HG02588 (cell line): Measurements from ENCODE around the gene KRT12.

ENCODE experiments used
- ATAC-seq: cut with Tn5 transposase; IDR thresholded peaks from one replicate; pipeline ENCODE4 v1.9.1; 2021; ENCODE audit warnings: mild to moderate bottlenecking, moderate library complexity; ENCODE audit not compliant: unreplicated experiment

Gene KRT12

DNA sequence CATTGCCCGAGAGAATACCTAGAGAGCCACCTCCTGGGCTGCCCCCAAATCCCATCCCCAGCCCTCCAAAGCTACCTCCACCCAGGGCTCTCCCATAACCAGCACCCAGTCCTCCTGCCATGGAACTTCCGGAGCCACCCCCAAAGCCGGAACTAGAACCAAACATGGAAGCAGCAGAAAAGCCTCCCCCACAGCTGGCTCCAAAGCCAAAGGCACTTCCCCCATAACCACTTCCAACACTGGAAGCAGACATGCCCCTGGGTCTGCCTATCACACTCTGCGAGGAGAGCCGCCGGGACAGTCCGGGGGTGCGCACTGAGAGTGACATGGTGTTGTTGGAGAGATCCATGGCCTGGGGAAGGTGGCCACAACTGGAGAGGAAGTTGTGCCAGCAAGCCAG is at the start of gene KRT12:
KRT12 (minus strand) TSS at position 386 of the 400 bp plus-strand sequence; CDS start at position 349, 37 bp downstream.
- ATAC-seq: no peak

DNA sequence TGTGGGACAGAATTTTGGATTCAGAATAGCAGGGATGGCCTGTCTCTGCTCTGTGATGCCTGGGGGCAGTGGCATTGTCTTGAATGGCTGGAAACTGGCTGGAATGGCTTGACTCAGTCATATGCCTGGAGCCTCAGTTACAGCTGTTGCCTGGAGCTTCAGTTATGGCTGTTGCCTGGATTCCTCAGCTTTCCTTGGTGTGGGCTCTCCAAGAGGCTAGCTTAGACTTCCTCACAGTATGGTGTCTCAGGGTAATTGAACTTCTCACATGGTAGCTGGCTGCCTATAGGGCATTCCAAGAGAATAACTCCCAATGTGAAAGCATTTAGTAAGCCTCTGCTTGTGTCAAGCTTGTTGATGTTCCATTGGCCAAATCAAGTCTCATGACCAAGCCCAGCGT is 49.3 kb upstream of the KRT12 start:
- no peak for ATAC-seq

DNA sequence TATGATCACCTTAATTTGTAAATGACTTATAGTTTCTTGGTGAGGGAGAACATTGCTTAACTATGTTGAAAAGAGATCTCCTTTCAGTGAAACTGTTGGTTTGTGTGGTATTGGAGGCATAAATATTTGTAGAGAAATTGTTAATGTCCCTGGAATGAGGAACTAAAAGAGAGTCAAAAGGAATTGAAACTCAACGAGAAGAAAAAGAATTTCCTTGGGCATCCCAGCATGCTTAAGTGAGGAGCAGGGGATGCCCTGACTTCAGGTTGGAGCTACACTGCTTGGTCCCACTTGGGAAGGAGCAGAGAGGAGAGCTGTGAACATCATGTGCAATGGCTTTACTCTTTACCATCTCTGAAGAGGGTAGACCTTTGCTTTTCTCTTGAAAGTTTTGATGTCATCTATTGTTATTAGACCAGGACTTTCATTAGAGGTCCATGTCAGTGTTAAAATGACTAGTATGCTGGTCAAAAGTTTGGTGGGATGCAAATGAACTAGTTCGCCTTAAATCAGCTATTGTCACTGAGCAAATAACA is 48.8 kb upstream of the KRT12 start:
- ATAC-seq: no peak

DNA sequence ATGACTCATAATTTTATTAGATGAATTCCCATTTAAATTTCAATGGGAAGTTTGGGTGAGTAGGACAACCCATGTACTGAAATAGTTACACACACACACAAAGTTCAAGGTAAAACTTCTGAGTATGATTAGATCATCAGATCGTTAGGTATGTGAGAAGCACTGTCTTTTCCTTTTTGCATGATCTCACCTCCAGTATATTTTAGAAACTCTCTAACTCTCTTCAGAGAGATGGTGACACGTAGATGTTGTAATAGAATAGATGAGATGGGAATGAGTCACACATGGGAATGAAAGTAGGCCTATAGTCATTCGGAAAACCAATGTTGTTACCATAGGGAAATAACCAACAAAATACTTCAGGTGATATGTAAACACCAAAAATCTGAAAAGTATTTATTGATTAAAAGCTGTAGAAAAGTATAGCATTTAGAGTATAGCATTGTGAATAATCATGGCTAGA is 48.2 kb upstream of the KRT12 start:
- no peak for ATAC-seq

DNA sequence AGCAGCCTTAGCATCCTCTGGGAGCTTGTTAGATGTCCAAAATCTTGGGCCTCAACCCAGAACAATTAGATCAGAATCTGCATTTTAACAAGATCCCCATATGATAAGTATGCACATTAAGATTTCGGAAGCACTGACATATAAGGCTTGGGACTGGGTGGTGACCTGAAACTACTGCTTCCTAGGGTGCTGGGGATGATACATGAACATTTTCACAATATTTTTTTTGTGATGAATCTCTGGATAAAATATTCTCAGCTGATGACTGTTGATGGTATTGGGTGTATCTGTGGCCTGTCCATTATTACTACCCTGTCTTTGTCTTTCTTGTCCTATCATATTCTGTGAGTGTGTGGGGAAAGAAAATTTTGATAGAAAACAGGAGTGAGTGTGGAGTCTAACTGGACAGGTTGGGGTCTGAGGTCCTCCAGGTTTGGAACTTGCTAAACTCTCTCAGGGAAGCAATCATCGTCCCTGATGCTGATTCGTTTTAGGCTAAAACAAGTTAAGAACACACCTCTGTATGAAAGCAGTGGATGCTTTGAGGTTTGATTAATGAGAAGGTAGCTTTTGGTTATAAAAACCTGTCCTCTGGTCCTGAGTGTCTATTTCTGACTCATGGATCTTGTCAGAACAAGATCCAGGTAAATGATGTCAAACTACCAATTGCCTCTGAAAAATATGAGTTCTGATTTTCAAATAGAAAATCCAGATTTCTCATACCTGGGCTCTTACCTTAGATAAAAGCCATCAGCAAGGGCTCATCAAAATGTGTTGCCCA is 47.2 kb upstream of the KRT12 start:
- no peak for ATAC-seq

DNA sequence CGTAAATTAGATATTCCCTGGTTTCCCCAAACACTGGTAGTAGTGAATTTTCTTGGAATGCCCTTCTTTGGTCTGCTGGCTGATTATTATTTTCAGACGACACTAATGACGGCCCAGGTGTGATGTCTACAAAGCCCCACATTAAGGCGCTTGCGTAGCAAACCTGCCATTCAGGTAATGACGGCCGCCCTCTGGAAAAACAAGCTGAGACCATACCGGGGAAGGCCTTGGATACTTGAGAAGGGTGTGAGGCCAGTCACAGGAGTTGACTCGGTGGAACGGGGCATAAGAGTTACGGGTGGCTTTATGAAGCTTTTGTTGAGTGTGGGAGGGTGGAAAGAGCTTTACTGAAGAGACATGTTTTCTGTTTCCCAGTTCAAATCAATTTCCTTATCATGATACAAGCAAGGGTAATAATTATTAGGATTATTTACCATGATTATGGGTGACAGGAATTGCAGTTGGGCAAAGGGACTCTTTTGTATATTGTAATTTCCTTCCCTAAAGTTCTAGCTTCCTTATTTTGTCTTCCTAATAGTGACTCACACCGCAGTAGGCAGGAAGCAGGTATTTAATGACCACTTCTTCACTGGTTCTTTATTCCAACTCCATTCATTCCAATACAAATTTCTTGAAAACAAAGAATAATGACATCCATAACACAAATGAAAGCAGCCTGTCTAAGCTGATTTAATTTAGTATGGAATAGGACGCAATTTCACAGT is 45.6 kb upstream of the KRT12 start:
- no peak for ATAC-seq

DNA sequence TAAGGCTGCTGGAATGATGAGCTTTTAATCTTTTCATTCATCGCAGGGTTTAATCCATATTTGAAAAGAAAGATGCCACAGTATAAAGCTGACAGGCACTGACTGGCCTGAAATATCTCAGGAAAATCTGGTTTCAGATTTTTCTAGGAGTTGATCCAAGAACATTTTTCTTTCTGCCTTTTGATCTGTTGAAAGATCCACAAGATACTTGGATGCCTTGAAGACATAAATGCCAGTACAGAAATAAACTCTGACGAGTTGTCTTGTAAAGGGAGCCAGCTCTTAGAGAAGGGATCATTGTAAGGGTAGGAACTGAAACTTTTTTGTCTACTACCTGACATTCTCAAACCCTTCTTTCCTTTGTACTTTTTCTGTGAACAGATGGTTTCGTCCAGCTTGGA is 43.4 kb upstream of the KRT12 start:
- no peak for ATAC-seq

DNA sequence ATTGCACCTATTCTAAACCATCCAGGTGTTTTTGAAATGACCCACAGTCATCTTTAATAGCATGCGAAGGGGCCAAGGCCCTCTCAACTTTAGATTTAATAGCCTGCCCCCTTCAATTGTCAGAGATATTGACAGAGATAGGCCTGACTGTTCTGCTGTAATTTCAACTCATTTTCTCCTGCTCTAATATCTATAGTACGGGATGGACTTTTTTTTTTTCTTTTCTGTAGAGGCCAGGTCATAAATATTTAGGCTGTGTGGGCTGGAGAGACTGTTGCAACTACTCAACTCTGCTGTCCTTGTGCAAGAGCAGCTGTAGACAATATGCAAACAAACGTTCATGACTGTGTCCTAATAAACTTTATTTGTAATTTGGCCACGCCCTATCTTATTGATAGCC is 42.7 kb upstream of the KRT12 start:
- ATAC-seq: no peak

DNA sequence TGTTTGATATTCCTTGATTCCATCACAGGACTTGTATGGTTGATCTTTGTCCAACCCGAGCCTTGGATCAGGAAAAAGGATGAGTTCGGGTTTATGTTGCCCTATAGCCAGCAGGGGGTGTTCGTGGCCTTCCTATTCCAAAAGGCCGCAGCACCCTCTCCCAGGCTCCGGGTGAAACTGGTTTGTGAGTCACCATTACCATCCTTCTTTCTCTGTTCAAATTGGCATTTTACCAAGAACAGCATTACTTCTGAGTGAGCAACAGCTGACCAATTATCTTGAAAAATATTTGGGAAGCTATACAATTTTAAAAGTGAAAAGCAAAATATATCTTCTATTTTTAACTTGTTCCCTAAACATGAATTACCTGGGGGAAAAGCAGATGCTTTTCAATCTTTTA is 42.3 kb upstream of the KRT12 start:
- no peak for ATAC-seq

DNA sequence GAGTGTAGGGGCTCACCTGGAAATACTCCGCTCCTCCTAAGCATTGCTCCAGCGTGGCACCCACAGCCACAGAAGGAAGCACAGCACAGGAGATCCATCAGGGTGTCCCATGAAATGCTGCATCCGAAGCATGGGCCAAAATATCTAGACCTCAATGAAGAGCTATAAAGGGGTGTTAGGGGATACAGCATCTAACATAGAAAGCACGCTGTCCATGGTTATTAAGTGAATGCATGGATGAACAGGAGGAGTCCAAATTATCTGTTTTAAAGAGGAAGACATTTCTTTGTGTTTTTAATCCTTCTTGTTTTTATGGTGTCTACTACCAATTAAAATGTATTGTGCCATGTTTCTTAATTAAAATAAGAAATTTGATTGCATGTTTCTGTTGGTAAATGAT is 39.6 kb upstream of the KRT12 start:
- ATAC-seq: no peak

DNA sequence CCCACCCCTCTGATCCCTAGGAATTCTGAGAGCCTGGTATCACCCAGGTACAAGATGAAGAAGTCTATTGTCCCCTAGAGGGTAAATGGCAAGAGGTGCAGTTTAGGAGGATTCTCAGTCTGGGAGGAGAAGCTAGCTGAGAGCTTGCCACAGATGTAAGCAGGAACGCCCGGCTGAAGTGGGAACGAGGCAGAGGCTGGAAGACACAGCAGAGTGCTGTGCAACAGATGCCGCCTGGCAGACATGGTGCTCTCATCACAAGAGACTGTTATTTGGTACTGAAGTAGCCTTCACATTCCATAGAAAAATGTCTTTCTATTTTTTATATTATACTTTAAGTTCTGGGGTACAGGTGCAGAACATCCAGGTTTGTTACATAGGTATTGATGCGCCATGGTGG is 38.3 kb upstream of the KRT12 start:
- ATAC-seq: no peak

DNA sequence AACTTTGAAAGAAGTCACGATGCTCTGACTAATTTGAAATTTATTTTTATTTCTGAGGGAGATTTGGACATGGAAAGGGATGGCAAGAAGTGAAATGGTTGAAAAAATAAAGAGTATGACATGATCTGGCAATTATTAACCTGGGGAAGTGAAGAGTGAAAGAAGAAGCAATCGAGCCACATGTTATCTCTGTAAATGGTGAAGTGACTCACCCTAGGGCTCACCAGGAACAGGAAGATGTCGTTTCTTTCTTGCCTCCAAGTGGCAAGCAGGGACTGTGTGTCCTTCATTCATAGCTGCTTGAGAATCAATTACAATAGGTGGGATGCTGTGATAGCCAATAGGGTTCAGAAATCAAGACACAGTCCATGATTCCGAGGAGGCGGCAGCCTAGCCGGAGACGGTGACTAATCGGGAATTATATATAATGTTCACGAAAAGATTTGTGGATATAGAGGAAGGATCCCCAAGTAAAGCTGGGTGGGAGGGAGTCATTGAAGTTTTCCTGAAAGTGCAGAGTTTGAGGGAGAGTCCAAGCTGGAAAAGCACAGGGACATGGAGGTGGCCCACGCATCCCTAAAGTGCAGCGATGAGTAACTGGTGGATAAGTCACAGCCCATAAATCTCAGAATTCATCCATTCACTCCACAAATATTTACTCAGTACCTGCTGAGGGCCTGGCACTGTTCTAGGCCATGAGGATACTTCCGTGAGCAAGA is 36.3 kb upstream of the KRT12 start:
- ATAC-seq: no peak

DNA sequence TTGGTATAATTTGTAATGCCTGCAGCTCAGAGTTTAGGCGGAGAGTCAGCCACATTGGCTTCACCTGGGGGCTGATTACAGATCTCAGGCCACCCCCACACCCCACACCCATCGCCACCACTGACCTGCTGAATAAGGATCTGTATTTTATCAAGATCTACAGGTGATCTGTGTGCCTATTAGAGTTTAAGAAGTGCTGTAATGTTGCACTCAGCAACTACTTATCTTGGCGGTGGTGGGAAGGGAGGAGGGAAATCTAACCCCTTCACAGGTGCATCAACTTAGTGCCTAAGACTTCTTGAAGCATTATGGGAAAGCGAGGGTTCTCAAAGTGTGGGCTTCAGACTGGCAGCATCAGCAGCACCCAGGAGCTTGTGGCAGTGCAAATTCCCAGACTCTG is 35.5 kb upstream of the KRT12 start:
- ATAC-seq: no peak

DNA sequence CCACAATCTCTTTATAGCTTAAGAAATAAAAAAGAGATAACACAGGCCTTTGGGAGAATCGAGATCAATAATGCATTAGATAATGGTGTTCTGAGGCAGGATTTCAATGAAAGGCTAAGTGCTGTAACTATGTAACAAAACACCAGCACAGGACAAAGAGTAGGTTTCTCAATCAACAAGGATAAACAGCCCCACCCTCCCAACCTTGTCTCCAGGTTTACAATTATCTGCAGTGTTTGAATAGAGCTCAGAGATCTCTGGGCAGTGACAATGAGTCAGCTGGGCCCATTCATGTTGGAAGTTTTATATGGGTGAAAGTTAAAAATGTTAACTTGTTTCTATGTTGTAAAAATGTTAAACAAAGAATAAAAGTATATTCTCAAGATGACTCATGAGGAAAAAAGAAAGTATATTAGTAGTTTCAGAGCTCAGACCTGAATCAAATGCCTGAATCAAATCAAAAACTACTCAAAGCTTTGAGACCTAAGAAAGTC is 35.0 kb upstream of the KRT12 start:
- no peak for ATAC-seq

DNA sequence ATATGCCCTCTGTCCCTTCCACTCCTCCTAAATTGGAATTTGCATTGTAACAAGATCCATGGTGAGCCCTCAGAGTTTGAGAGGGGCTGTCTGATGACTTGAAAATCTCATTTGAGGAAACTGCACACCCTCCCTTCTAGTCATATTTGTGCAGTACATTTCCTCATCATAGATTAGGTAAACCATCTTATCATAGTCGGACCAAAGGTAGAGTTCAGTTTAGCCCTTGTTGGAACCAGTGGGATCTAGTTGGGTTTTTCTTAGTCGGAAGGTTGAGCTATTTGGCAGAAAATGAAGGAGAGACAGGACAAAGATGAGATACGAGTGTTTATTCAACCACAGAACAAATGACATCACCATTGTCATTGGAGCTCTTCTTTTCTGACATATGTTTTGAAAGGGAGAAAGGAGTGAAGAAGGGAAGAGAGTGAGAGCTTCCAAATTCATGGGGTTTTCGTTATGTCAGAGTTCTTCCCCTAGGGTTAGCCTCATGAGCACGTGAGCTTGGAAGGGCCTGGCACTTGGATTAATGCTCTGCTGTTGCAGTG is 33.9 kb upstream of the KRT12 start:
- no peak for ATAC-seq

DNA sequence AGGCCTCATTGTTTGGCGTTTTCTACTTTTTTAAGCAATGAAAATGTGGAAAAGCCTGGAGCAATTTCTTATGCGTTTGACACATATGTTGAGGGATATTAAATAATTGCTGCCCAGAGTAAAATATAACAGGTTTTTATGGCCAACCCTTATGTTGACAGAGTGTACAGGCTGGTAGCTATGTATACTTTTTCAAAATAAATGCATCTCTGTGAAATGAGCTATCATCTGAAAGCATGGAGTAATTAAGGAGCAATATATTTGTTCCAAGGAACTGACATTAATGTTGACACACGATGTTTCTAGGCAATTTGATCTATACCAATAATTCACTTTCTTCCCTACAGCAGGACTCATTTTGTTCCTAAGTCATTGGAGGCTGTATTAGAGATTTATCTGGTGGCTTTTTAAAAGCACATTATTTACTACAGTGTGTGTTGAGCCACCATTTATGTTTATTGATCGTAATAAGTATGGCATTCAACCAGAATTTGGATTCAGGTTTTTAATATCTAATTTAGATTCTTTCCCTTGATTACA is 30.0 kb upstream of the KRT12 start:
- no peak for ATAC-seq

DNA sequence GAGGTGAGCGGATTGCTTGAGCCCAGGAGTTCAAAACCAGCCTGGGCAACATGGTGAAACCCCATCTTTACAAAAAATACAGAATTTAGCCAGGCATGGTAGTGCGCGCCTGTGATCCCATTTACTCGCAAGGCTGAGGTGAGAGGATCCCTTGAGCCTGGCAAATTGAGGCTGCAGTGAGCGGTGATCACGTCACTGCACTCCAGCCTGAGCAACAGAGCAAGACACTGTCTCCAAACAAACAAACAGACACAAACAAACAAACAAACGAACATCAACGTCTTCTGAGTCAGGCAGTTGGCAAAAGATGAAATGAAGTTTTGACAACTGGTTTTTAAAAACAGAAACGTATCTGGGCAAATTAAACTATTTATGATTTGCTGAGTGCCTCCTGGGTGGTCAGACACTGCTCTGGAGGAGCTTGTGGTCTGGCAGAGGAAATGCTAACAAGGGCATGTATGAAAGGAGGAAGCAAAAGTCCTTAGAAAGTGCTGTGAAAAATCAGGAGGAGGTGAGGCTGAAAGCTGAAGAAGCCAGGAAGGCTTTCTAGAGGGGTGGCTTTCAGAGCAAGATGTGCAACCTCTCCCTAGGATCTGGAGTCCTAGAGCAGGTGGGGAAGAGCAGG is 28.2 kb upstream of the KRT12 start:
- no peak for ATAC-seq

DNA sequence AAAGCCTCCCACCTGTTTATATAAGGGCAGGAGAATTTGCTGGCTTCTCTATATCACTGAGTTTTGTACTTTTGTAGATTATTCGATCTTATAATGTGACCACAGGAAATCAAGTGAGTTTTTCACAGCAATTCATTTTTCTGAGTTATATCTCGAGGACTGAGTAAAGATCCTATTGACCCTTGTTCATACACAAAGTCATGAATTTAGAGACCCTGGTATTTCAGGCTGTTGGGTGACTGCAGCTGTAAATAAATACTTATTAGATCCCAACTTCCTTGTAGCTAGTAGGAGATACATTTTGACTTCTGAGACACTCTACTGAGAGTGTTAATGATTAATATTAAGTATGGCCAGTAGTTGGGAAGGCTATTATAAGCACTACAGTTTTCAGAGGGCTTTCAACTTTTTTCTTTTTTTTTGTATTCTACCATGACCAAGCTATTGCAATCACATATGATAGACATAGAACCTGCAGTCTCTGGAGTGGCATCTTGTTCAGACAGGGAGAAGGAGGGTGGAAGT is 21.2 kb upstream of the KRT12 start:
- ATAC-seq: no peak

DNA sequence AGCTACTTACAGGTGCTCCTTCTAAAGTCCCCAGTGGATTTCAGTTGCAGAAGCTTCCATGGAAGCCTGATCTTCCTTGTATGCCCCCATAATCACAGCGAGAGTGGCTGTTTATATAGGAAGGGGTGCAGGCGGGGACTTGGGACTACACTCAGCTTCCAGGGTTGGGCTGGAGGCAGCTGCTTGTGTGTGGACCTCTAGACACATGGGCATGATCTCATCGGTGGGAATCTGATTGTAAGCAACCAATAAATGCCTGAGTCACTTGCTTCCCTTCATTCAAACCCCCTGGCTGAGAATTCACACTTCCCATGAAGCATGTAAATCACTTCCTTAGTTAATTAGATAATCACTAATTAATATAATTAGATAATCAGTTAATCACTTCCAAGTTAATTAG is 19.1 kb upstream of the KRT12 start:
- ATAC-seq: no peak
